ENCODE results near the gene DAP.

DAP gene

GRCh38 chr5:10629682-10630081, 131.4 kb downstream of the DAP start:
- Histone ChIP-seq H3K36me3 (ENCODE audit: control insufficient read depth, insufficient read depth, low read length) (peaks cover 2% of the 10 kb centered on the region; the same call in 1 of the 2 replicates), H3K4me3 (replicated peaks; ENCODE audit: low read depth, low read length) (no peak overlapping the region), H3K27me3 (replicated peaks; ENCODE audit: control insufficient read depth, insufficient read depth, low read length) (no peaks in the 10 kb centered on the region)
- no peak for TF ChIP-seq CTCF (IDR thresholded peaks at IDR 0.05; ENCODE audit: insufficient read depth, low read length, poor library complexity, severe bottlenecking)
- no peak for DNase-seq (ENCODE audit: extremely low read depth, insufficient read length)
